Endodermal cell (in vitro differentiated cells): ENCODE results near the gene ANKRD34C. TPM values are rescaled to one million over a fixed set of nuclear protein-coding genes. Genes with fewer than 3 reads are reported as not detected.

Experiments used
- DNase-seq: peaks from one replicate; pipeline ENCODE4 v3.0.0-alpha.2; 2017
- H3K27ac ChIP-seq: 2 replicates; pipeline ENCODE4 v1.5.1; 2013; ENCODE audit warnings: mild to moderate bottlenecking, low read depth, low read length, moderate library complexity
- H3K27me3 ChIP-seq: 2 replicates; pipeline ENCODE4 v1.6.1; 2013; ENCODE audit warnings: mild to moderate bottlenecking, low read length, moderate library complexity; ENCODE audit not compliant: insufficient read depth, control insufficient read depth, poor library complexity, severe bottlenecking
- H3K36me3 ChIP-seq: 2 replicates; pipeline ENCODE4 v1.7.0; 2013; ENCODE audit warnings: mild to moderate bottlenecking, low read length, moderate library complexity; ENCODE audit not compliant: control insufficient read depth, insufficient read depth
- H3K4me1 ChIP-seq: one replicate; pipeline ENCODE4 v1.7.0; 2013; ENCODE audit warnings: low read length; ENCODE audit not compliant: control insufficient read depth, insufficient read depth
- H3K4me3 ChIP-seq: 2 replicates; pipeline ENCODE4 v1.5.1; 2013; ENCODE audit warnings: mild to moderate bottlenecking, low read length, moderate library complexity
- H3K9ac ChIP-seq: 2 replicates; pipeline ENCODE4 v1.6.1; 2013; ENCODE audit warnings: mild to moderate bottlenecking, low read length, moderate library complexity; ENCODE audit not compliant: poor library complexity, severe bottlenecking; ENCODE audit errors: extremely low read depth
- H3K9me3 ChIP-seq: 2 replicates; pipeline ENCODE4 v1.6.1; 2013; ENCODE audit warnings: mild to moderate bottlenecking, low read length, moderate library complexity; ENCODE audit not compliant: control insufficient read depth
- H3K27ac Mint-ChIP-seq: 2 replicates; pipeline ENCODE4 v1.8.0; 2020; ENCODE audit warnings: mixed read lengths
- H3K27me3 Mint-ChIP-seq: 2 replicates; pipeline ENCODE4 v1.8.0; 2021; ENCODE audit warnings: mild to moderate bottlenecking, mixed read lengths; ENCODE audit not compliant: insufficient read depth
- H3K36me3 Mint-ChIP-seq: 2 replicates; pipeline ENCODE4 v1.8.0; 2020; ENCODE audit warnings: low read depth, mixed read lengths
- H3K4me1 Mint-ChIP-seq: 2 replicates; pipeline ENCODE4 v1.8.0; 2020; ENCODE audit warnings: mixed read lengths
- H3K4me3 Mint-ChIP-seq: 2 replicates; pipeline ENCODE4 v1.8.0; 2020; ENCODE audit warnings: mild to moderate bottlenecking, moderate library complexity, mixed read lengths
- H3K9me3 Mint-ChIP-seq: 2 replicates; pipeline ENCODE4 v1.8.0; 2020; ENCODE audit warnings: mild to moderate bottlenecking, mixed read lengths
- WGBS, 2 experiments: methylation state at CpG; one replicate each; pipeline versions ENCODE4 v1.1.5 to v1.1.7; 2013; ENCODE audit warnings: missing lambda C conversion rate in 2 of 2, mixed read lengths in 1 of 2; ENCODE audit not compliant: insufficient coverage in 1 of 2, insufficient read length in 1 of 2; 5-methylcytosine and 5-hydroxymethylcytosine counted together
- total RNA-seq, 2 donors: library from RNA; stranded (reverse); fragmentation: NEBNext Ultra II Directional in 1 of 2; extraction: Animal tissue kit (Norgen Biotek cat#: 25700) in 1 of 2; gene quantifications; 2 replicates in 1 of 2; 3 replicates in 1 of 2; pipeline ENCODE4 v1.2.1, GENCODE V29; 2021
- TF ChIP-seq, protein P1 (sequence below): fragments of 200-600 bp; sonication (generic); conservative IDR thresholded peaks from 2 replicates; pipeline ENCODE4 v1.5.0; 2021; ENCODE audit warnings: antibody characterized with exemption, mild to moderate bottlenecking

ANKRD34C gene
- total RNA-seq, 2 donors from 2014 or later, result not detected

DNA sequence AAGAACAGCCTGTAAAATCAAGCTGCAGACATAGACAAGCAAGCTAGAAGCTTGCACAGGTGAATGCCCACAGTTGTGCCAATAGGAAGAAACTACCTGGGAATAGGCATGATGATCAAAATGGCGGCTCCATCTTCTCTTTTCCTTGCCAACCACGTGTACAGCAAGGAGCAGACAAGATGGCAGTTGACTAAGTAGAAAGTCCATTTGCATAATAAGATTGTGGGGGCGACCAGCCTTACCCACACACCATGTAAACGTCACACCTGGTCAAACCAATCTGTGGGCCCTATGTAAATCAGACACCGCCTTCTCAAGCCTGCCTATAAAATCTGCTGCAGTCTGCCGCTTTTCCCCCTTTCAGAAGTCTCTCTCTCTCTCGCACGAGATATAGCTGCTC lies 25.1 kb upstream of the ANKRD34C start:
- H3K9ac ChIP-seq, result no peak overlapping the region
- no peak overlapping the region for H3K4me3 ChIP-seq
- H3K4me3 Mint-ChIP-seq, result no peak overlapping the region
- no peaks in the 10 kb centered on the region for H3K27me3 Mint-ChIP-seq
- H3K9me3 ChIP-seq, result peaks cover 13% of the 10 kb centered on the region
- H3K9me3 Mint-ChIP-seq, result peaks cover 12% of the 10 kb centered on the region
- no peaks in the 10 kb centered on the region for H3K27me3 ChIP-seq
- no peaks in the 10 kb centered on the region for H3K36me3 ChIP-seq
- no peaks in the 10 kb centered on the region for H3K4me1 ChIP-seq
- H3K27ac ChIP-seq, result no peak overlapping the region
- DNase-seq, result no peak
- WGBS, 2 experiments, result 90 to 91% methylated on average over 5 to 8 of the region's 8 CpGs
- no peaks in the 10 kb centered on the region for H3K36me3 Mint-ChIP-seq
- no peaks in the 10 kb centered on the region for H3K4me1 Mint-ChIP-seq
- TF ChIP-seq, protein P1, sequence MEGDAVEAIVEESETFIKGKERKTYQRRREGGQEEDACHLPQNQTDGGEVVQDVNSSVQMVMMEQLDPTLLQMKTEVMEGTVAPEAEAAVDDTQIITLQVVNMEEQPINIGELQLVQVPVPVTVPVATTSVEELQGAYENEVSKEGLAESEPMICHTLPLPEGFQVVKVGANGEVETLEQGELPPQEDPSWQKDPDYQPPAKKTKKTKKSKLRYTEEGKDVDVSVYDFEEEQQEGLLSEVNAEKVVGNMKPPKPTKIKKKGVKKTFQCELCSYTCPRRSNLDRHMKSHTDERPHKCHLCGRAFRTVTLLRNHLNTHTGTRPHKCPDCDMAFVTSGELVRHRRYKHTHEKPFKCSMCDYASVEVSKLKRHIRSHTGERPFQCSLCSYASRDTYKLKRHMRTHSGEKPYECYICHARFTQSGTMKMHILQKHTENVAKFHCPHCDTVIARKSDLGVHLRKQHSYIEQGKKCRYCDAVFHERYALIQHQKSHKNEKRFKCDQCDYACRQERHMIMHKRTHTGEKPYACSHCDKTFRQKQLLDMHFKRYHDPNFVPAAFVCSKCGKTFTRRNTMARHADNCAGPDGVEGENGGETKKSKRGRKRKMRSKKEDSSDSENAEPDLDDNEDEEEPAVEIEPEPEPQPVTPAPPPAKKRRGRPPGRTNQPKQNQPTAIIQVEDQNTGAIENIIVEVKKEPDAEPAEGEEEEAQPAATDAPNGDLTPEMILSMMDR, result no peak
- H3K27ac Mint-ChIP-seq, result no peak overlapping the region

DNA sequence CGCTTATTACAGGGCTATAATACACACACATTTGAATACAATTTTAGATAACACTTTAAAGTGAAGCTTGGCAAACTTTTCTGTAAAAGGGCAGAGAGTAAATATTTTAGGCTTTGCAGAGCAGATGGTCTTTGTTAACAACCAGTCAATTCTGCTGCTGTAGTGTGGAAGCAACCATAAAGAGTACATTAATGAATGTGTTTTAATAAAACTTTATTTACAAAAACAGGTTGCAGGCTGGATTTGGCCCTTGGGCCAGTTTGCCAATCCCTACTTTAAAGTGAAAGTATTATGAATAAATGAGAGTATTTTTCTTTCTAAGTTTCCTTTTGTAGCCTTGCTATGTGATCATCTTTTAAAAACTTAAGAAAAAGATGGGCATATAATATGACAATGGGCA lies 20.7 kb upstream of the ANKRD34C start:
- no peak overlapping the region for H3K27ac Mint-ChIP-seq
- no CpG with 5 or more reads among the region's 1 CpG for WGBS, 2 experiments
- Histone ChIP-seq H3K36me3 (no peaks in the 10 kb centered on the region), H3K9ac (no peak overlapping the region), H3K27me3 (no peaks in the 10 kb centered on the region), H3K27ac (no peak overlapping the region), H3K4me1 (no peaks in the 10 kb centered on the region), H3K9me3 (peaks cover 3% of the 10 kb centered on the region), H3K4me3 (no peak overlapping the region)
- TF ChIP-seq, protein P1, result no peak
- no peaks in the 10 kb centered on the region for H3K4me1 Mint-ChIP-seq
- no peak overlapping the region for H3K4me3 Mint-ChIP-seq
- H3K36me3 Mint-ChIP-seq, result no peaks in the 10 kb centered on the region
- no peaks in the 10 kb centered on the region for H3K27me3 Mint-ChIP-seq
- peaks cover 3% of the 10 kb centered on the region for H3K9me3 Mint-ChIP-seq
- no peak for DNase-seq

DNA sequence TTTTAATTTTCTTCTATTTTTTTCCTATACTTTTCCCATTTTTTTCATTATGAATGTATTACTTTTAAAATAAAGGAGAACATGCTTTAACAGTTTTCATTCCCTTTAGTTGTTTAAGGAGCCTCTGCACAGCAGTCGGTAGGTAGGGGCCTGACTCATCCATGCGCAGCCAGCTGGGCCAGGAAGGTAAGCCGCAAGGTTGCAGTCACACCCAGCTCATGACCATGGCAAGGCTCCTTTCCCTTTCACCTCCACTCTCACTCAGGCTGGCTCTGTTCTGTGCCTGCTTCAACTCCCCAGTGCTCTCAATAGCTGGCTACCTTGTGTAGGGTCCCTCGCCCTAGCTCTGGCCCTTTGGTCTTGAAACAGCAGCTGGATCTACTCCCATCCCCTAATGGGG lies 17.4 kb upstream of the ANKRD34C start:
- TF ChIP-seq, protein P1, result no peak
- Histone ChIP-seq H3K9ac (no peak overlapping the region), H3K27me3 (no peaks in the 10 kb centered on the region), H3K4me3 (no peak overlapping the region), H3K9me3 (no peaks in the 10 kb centered on the region), H3K4me1 (no peaks in the 10 kb centered on the region), H3K36me3 (no peaks in the 10 kb centered on the region), H3K27ac (no peak overlapping the region)
- Mint-ChIP-seq H3K36me3 (no peaks in the 10 kb centered on the region), H3K27me3 (peaks cover 2% of the 10 kb centered on the region), H3K27ac (no peak overlapping the region), H3K4me1 (no peaks in the 10 kb centered on the region), H3K9me3 (no peaks in the 10 kb centered on the region), H3K4me3 (no peak overlapping the region)
- WGBS, 2 experiments, result 87 to 91% methylated on average over 3 to 4 of the region's 4 CpGs
- DNase-seq, result no peak
